DOHH2 (cell line): ENCODE measurements around the gene SPTLC2.
"Not testable (repeated sequence)": the region's sequence is repeated elsewhere in the genome, so short reads cannot be mapped to it uniquely, and the experiment has no call there.

Experiments
- H3F3A ChIP-seq: fragments of 200-600 bp; sonication (generic), shearing (Covaris generic); 2 replicates; pipeline ENCODE4 v1.6.0; 2016; ENCODE audit warnings: antibody characterized with exemption, mild to moderate bottlenecking; ENCODE audit not compliant: control insufficient read depth, insufficient read depth
- H3K27ac ChIP-seq: fragments of 200-600 bp; sonication (generic); 2 replicates; pipeline ENCODE4 v1.5.1; 2014; ENCODE audit warnings: low read depth, mild to moderate bottlenecking, low read length, moderate library complexity
- H3K27me3 ChIP-seq: fragments of 200-600 bp; sonication (generic); 2 replicates; pipeline ENCODE4 v1.6.1; 2014; ENCODE audit warnings: mild to moderate bottlenecking, low read length, mixed read lengths; ENCODE audit not compliant: control insufficient read depth
- H3K36me3 ChIP-seq: fragments of 200-600 bp; sonication (generic); 2 replicates; pipeline ENCODE4 v1.6.1; 2014; ENCODE audit warnings: mild to moderate bottlenecking, low read length, moderate library complexity, mixed read lengths; ENCODE audit not compliant: control insufficient read depth
- H3K4me1 ChIP-seq: fragments of 200-600 bp; sonication (generic); 2 replicates; pipeline ENCODE4 v1.6.1; 2014; ENCODE audit warnings: mild to moderate bottlenecking, low read length, mixed read lengths; ENCODE audit not compliant: control insufficient read depth
- H3K4me2 ChIP-seq: fragments of 200-600 bp; sonication (generic); 2 replicates; pipeline ENCODE4 v1.6.0; 2014; ENCODE audit warnings: mild to moderate bottlenecking, low read length, moderate library complexity
- H3K4me3 ChIP-seq: fragments of 200-600 bp; sonication (generic); 2 replicates; pipeline ENCODE4 v1.5.1; 2014; ENCODE audit warnings: mild to moderate bottlenecking, low read length, mixed read lengths
- H3K79me2 ChIP-seq: fragments of 200-600 bp; sonication (generic); 2 replicates; pipeline ENCODE4 v1.6.1; 2014; ENCODE audit warnings: mild to moderate bottlenecking, low read length, mixed read lengths; ENCODE audit not compliant: control insufficient read depth
- H3K9me2 ChIP-seq: fragments of 200-600 bp; sonication (generic); replicated peaks from 2 replicates; pipeline ENCODE4 v1.6.1; 2014; ENCODE audit warnings: mild to moderate bottlenecking, low read length, mixed read lengths; ENCODE audit not compliant: control insufficient read depth
- H3K9me3 ChIP-seq: fragments of 200-600 bp; sonication (generic); 2 replicates; pipeline ENCODE4 v1.6.1; 2014; ENCODE audit warnings: antibody characterized with exemption, low read length, mixed read lengths; ENCODE audit not compliant: control insufficient read depth, insufficient read depth
- H4K20me1 ChIP-seq: fragments of 200-600 bp; sonication (generic); 2 replicates; pipeline ENCODE4 v1.6.0; 2014; ENCODE audit warnings: low read depth, mild to moderate bottlenecking, antibody characterized with exemption, low read length, moderate library complexity; ENCODE audit not compliant: control insufficient read depth, insufficient read depth
- EZH2phosphoT487 ChIP-seq: fragments of 200-600 bp; sonication (generic); IDR thresholded peaks from 2 replicates; pipeline ENCODE4 v1.6.1; 2017; ENCODE audit warnings: borderline replicate concordance, mild to moderate bottlenecking, antibody characterized with exemption, low read length, moderate library complexity, mixed read lengths
- TF ChIP-seq, protein P1 (sequence below): fragments of 200-600 bp; sonication (generic); IDR thresholded peaks from one replicate; pipeline ENCODE4 v1.5.1; 2014; ENCODE audit warnings: antibody characterized with exemption, mild to moderate bottlenecking, low read depth, low read length; ENCODE audit not compliant: poor library complexity, severe bottlenecking

The SPTLC2 gene

DNA sequence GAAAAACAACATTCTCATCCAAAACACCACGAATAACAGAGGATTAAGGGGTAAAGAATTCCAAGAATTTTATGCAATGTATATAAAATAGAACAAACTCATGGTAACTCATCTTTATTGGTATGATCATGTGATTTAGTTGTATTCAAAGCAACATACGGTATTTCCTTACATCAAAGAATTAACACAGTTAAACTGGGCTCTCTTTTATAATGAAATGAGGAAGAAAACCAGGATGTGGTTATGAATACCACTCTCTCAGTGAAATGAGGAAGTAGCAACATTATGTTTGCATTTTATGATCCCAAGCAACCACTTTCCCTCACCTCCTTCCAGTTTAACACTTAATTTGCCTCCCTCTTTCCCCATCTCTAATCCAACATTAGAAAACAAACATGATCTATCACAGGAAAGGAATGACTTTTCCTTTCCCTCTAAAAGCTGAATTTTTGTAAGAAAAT is 22.9 kb downstream of the SPTLC2 start:
- TF ChIP-seq, protein P1, sequence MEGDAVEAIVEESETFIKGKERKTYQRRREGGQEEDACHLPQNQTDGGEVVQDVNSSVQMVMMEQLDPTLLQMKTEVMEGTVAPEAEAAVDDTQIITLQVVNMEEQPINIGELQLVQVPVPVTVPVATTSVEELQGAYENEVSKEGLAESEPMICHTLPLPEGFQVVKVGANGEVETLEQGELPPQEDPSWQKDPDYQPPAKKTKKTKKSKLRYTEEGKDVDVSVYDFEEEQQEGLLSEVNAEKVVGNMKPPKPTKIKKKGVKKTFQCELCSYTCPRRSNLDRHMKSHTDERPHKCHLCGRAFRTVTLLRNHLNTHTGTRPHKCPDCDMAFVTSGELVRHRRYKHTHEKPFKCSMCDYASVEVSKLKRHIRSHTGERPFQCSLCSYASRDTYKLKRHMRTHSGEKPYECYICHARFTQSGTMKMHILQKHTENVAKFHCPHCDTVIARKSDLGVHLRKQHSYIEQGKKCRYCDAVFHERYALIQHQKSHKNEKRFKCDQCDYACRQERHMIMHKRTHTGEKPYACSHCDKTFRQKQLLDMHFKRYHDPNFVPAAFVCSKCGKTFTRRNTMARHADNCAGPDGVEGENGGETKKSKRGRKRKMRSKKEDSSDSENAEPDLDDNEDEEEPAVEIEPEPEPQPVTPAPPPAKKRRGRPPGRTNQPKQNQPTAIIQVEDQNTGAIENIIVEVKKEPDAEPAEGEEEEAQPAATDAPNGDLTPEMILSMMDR, result no peak
- TF ChIP-seq EZH2phosphoT487, result no peak
- H3K79me2 ChIP-seq, result peaks cover 83% of the 10 kb centered on the region
- H3K27ac ChIP-seq, result peak overlapping the region; percentile 92
- H4K20me1 ChIP-seq, result no peaks in the 10 kb centered on the region
- no peaks in the 10 kb centered on the region for H3K9me2 ChIP-seq
- peaks cover 35% of the 10 kb centered on the region for H3F3A ChIP-seq
- H3K9me3 ChIP-seq, result no peaks in the 10 kb centered on the region
- H3K4me1 ChIP-seq, result peaks cover 95% of the 10 kb centered on the region
- H3K4me2 ChIP-seq, result peak overlapping the region; percentile 70
- peak overlapping the region; percentile 58 for H3K4me3 ChIP-seq
- H3K36me3 ChIP-seq, result peaks cover 43% of the 10 kb centered on the region
- H3K27me3 ChIP-seq, result no peaks in the 10 kb centered on the region

DNA sequence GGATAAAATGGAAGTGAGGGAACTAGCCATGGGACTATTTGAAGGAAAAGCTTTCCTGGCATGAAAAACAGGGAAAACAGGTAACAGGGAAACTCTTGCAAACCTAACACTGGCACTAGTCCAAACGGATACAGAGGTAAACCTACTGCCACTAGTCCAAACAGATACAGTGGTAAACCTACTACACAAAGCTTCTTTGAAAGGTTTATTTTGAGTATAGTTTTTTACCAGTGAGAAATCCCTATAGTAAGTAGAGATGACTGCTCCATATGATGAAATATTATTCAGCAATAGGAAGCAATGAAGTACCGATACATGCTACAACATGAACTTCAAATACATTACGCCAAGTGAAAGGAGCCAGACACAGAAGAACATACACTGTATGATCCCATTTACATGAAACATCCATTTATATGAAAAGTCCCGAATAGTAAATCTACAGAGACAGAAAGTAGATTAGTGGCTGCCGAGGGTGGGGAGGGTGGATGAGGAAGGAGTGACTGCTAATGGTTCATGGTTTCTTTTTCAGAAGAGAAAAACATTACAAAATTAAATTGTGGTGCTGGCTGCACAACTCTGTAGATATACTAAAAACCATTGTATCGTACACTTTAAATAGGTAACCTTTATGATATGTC is 25.5 kb downstream of the SPTLC2 start:
- Histone ChIP-seq H3K9me2 (no peaks in the 10 kb centered on the region), H3K9me3 (no peaks in the 10 kb centered on the region), H3K4me3 (peak overlapping the region; percentile 29; the same call in 1 of the 2 replicates), H3K4me1 (peaks cover 98% of the 10 kb centered on the region), H4K20me1 (no peaks in the 10 kb centered on the region), H3K36me3 (peaks cover 39% of the 10 kb centered on the region), H3K4me2 (peak overlapping the region; percentile 70), H3K27me3 (no peaks in the 10 kb centered on the region), H3F3A (peaks cover 44% of the 10 kb centered on the region), H3K27ac (peak overlapping the region; percentile 92), H3K79me2 (peaks cover 84% of the 10 kb centered on the region)
- TF ChIP-seq EZH2phosphoT487, result no peak
- TF ChIP-seq, protein P1, result no peak

DNA sequence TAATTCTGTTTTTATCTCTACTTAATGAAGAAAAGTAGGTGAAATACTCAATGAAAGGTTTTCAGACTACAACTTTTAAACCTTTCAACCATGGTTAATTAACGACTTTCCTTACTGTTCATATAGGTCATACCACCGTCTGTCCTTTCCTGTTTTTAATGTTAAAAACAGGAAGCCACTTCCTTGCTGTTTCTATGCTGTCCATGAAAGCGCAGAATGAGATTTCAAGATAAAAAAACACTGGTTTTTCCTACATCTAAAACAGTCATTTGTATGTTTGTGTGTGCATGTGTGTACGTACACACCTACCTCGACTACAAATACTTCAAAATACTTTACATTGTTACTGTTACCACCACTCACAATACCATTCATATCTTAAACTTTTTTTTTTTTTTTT is 27.3 kb downstream of the SPTLC2 start:
- no peaks in the 10 kb centered on the region for H3K9me3 ChIP-seq

GRCh38 chr14:77588411-77589025 is 27.9 kb downstream of the SPTLC2 start:
- peaks cover 91% of the 10 kb centered on the region for H3K79me2 ChIP-seq
- peaks cover 88% of the 10 kb centered on the region for H3K4me1 ChIP-seq
- H3K9me3 ChIP-seq, H4K20me1 ChIP-seq, H3K27me3 ChIP-seq, H3K9me2 ChIP-seq: not testable (repeated sequence)
- peaks cover 23% of the 10 kb centered on the region for H3K36me3 ChIP-seq
- H3K27ac ChIP-seq, result peak overlapping the region; percentile 92
- peak overlapping the region; percentile 67 for H3K4me3 ChIP-seq
- peaks cover 37% of the 10 kb centered on the region for H3F3A ChIP-seq
- H3K4me2 ChIP-seq, result peak overlapping the region; percentile 71

More for the DNA sequence above, 27.3 kb downstream of the SPTLC2 start:
- H3K36me3 ChIP-seq, result peaks cover 23% of the 10 kb centered on the region
- H3K27me3 ChIP-seq, result no peaks in the 10 kb centered on the region
- H3K9me2 ChIP-seq, result no peaks in the 10 kb centered on the region
- peak overlapping the region; percentile 71 for H3K4me2 ChIP-seq
- peaks cover 85% of the 10 kb centered on the region for H3K79me2 ChIP-seq
- TF ChIP-seq, protein P1, result no peak
- TF ChIP-seq EZH2phosphoT487, result no peak
- H3K4me3 ChIP-seq, result peak overlapping the region; percentile 67
- H4K20me1 ChIP-seq, result no peaks in the 10 kb centered on the region
- peaks cover 93% of the 10 kb centered on the region for H3K4me1 ChIP-seq
- H3K27ac ChIP-seq, result peak overlapping the region; percentile 92
- H3F3A ChIP-seq, result peaks cover 41% of the 10 kb centered on the region
